GM19023 (cell line): Measurements from ENCODE around the gene GPC3.

Experiments
- ATAC-seq: cut with Tn5 transposase; IDR thresholded peaks from one replicate; pipeline ENCODE4 v1.9.1; 2021; ENCODE audit warnings: mild to moderate bottlenecking, moderate library complexity; ENCODE audit not compliant: unreplicated experiment

Gene GPC3

DNA sequence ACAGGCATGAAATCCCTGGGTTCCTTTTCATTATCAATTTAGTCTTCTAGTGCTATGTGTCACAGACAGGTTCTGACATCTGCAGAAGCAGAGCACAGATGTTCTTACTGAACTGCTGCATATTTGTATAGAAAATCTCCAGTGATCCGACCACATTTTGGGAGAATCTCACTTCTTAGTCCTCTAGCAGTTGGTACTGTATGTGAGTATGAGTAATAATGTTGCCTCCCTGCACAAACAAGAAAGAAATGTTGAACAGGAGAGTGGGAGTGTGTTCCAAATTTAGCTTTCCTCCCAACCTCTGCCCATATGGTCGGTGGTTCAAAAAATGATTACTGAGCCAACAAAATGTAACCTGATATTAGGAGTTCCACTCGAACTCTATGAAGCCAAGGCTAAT lies 404.8 kb downstream of the GPC3 start:
- ATAC-seq, result no peak

DNA sequence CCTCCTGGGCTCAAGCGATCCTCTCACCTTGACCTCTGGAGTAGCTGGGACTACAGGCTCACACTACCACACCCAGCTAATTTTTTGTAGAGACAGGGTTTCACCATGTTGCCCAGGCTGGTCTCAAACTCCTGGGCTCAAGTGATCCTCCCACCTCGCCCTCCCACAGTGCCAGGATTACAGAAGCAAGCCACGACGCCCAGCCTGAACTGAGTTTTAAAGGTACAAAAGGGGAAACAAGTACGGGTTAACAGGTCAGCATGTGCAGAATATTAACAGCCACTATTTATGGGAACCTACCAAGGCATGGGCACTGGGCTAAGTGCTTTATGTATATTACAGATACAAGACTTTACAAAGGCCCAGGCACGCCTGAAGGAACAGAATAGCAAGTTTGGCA lies 405.8 kb downstream of the GPC3 start:
- ATAC-seq, result no peak

DNA sequence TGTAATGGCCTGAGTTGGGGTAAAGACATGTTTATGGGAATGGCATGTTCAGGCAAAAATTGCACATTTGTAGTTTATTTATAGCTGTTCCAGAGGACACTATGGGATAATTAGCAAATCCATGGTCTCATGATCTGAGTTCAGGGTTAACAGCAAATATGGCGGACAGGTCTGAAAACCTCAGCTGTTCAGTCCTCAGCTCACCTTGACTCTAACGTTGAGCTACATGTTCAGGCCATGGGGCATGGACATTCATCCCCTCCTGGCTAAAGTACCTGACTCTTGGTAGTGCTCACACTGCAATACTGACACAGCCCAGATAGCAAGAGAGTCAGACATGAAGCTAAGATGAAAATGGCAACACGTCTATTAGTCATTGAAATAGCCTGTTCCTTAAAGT lies 408.5 kb downstream of the GPC3 start:
- no peak for ATAC-seq

DNA sequence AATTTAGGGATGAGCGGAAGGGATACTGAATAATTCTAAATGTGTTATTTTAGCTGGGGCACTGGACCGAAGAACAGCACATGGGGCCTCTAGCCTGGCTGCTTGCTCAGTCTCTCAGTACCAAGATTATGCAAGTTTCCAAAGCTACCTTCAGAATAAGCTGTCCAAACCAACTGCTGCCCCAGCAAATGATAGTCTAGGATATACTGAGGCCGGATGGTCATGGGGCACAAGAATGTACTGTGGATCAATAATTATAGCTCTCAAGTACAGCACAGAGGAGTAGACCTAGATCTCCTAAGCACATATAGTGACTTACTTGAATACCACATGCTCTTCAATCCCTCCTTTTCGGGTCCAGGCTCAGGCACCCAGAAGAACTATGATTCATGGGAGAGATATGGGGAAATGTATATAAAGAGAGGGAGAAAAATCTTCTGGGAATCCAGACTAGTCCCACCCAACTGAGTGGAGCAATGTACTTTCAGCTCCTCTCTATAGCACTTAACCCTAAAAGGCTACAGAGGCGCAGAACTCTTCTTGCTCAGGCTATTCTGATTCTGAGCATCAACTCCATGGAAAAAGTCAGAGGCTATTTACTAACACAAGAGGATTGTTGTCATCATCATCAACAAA lies 409.8 kb downstream of the GPC3 start:
- ATAC-seq, result no peak

DNA sequence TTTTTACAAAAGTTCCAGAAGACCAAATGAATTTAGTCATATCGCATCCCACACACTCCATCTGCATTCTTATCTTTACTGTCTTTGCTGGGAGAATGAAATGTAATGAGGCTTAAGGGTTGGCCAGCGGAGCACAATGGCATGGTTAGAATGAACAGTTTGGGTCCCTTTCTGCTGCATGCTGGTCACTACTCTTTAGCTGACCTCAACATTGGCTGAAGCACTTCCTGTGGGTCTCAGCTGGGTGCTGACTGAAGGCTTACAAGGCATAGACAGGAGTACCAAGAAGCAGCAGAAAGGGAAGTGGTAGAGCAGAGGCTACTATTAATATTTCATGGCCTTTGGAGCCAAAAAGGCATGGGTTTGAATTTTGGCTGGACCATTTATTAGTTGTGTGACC lies 410.7 kb downstream of the GPC3 start:
- ATAC-seq, result no peak

DNA sequence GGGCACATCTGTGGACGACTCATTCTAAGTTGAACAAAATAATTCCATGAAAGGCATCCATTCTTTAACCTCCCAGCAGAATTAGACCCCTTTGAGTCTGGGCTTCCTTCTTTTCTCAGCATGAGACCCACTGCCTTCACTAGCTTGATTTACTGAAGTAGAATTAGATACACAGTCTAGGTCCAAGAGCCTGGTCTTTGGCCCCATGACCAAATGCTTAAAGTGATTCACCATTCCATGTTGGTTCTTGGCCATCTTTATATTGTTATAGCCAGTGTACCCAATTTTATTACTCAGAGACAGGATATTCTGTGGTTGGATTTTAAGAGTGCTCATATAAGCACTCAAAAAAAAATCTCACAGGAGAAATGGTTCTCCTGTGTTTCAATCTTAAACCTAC lies 414.8 kb downstream of the GPC3 start:
- ATAC-seq, result no peak

DNA sequence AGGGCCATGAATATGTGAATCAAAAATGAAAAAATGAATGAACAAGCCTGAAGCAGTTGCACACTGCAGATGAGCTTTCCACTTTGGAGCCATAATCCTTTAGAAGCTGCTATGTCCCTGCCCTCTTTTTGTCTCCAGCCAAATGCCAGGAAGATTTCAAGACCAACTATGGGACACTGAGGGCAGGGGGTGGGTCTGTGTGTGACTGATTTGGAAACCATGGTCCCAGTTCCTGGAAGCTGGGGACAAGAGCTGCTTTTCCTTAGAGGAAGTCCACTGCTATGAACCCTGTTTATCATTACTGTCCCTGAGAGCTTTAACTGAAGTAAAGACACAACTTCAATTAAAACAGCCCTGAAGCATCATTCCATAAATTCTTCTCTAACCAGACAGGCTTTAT lies 416.2 kb downstream of the GPC3 start:
- no peak for ATAC-seq

DNA sequence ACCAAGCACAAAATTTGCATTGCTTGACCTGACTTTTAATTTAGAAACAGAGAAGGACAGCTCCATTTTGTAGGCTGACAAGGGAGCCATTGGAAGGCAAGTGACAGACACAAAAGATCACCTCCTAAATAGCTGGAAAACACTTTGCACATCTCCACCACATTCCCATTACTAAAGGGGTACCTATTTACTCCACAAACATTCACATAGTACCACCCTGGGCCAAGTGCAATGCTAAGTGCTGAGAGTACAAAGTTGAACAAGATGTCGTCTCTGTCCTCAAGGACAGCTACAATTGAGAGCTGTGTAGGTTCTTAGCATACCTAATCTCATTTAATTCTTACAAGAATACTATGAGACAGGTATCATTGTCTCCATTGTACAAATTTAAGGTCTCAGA lies 417.3 kb downstream of the GPC3 start:
- no peak for ATAC-seq

DNA sequence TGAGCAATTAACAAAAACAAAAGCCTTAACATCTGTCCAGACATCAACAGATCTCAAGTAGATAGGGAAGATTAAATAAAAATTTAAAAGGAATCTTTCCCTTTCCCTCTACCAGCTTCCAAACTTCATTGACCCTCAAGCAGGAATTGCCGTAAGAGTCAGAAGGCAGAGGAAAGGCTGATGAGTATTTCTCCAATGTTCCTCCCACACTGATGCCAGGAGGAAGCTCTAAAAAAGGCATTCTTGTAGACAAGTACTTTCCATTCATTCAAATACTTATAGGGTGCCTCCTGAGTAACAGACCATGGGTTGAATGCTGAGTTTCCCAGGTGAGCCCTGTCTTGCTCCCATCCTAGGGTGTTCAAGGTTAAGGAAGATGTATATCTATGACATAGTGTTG lies 418.5 kb downstream of the GPC3 start:
- ATAC-seq, result no peak

DNA sequence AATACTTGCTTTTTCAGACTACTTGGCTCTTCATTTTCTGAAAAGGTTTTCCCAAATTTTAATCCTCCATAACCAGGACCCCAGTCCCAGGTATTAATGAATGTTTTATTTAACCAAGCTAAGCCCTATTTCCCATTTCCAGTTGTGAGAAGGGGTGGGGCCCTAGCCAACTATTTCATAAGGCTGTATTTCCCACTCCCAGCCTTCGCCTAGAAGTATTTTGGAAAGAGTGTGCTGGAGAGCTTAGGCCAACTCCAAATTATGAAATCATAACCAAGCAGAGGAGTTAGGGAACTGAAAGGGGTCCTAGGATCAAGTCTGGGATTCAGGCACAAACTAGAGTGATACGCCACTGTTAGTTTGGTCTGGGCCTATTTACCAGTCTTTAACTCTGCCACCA lies 421.7 kb downstream of the GPC3 start:
- ATAC-seq, result no peak

DNA sequence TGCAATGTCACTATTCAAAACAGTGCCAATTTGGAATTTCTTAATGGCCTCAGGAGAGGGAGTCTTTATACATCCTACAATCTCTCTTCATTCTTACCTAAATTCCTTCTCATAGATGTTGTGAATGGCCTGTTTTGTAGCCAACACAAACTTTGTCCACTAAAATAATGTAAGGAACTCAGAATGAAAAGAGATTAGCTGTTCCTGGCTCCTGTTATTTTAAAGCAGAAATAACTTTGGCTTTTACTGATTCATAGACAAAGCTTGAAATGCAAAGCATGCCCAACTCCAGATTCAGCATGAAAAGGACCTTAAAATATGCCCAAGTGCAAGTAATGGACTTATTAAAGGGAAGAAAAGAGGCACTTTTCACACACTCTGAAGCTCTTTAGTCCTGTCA lies 424.1 kb downstream of the GPC3 start:
- ATAC-seq, result no peak

DNA sequence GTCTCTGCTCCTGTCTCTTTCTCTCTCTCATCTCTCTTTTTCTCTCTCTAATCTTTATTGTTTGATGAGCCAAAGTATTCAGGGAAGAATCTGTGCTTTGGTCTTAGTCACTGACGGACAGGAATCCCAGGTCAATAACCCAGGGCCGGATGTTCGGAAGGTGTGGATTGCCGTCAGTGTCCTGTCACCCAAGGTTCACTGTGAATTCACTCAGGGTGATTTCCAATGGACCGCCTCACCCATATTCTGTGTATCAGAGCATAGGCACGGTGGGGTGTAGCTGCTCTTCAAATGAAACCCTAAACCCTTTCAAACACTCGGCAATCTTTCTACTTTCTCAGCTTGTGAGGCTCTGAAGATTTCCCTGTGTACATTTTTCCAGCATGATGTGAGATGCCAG lies 425.5 kb downstream of the GPC3 start:
- no peak for ATAC-seq

DNA sequence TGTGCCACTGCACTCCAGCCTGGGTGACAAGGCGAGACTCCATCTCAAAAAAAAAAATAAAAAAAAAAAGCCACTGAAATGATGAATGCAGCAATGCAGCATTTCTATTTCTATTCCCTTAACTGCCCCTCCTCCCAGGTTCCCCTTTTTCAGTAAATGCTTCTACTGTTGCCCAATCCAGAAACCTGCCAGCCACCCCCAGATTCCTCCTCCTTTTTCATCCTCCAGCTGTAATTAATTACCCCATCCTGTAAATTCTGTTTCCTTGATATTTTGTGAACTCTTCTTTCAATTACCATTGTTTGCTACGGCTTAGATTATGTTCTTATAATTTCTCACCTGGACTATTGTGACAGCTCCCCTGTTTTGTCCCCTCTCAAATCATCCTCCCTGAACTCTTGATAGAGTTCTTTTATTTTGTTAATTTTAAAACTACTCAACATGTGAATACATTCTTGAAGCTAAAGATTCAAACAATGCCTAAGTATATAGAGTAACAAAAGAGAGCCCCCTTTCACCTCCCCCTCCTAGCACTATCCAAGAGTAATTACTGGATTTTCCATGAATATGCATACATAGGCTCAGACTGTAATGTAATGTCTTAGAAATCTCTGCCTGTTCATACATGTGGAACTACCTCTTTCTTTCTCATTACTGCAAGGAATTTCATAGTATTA lies 429.5 kb downstream of the GPC3 start:
- no peak for ATAC-seq

DNA sequence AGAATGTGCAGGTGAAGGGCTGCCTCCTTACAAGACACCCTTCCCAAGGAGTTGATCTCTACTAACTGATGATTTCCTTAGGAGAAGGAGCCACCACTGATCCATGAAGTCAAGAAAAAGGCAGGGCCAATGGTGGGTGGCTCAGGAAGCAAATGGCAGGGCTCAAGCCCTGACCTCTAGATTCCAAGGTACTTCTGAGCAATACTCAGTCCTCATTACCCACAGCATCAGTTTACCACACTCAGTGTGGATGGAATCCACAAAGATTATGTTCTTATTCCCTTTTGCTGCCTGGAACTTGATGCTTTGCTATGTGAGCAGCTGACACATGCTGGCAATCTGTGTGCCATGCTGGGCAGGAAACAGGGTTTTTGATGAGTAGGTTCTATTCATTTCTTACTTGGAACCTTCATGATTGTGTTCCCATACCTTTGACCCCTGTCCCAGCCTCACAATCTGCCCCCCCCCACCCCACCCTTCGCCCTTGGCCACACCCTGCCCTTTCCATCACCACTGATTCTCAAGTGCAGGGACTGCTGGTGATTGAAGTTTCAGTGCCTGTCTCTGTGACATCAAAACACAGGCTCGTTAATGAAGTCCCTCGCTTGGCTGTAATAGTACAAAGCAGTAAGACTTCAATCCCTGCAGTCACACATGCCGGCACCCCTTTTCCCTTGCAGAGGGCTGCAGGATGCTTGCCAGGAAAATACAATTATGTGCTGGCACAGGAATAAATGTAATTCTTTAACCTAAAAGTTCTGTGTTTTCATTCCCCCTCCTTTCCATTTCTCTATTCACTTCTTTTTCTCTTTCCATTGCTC lies 434.5 kb downstream of the GPC3 start:
- ATAC-seq, result no peak

DNA sequence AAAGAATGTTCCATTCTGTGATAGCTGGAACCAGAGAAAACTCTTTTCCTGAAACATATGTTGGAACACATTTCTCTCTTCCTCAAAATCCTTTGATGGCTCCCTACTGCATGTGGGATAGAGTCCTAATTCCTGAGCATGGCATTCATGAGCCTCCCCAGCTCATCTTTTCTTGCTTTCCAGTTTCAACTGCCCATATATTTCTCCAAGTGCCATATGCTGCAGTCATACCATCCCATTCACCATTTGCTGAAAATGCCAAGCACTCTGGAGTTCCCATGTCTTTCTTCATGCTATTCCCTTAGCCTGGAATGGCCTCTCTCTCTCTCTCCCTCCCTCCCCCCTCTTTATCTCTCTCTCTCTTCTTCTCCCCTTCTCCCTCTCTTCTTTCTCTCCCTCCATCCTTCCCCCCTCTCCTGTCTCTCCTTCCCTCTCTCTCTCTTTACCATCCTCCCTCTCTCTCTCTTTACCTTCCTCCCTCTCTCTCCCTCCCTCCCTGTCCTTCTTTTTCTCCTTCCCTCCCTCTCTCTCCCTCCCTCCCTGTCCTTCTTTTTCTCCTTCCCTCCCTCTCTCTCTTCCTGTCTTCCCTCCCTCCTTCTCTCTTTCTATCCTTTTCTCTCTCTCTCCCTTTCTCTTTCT lies 436.0 kb downstream of the GPC3 start:
- ATAC-seq, result no peak

DNA sequence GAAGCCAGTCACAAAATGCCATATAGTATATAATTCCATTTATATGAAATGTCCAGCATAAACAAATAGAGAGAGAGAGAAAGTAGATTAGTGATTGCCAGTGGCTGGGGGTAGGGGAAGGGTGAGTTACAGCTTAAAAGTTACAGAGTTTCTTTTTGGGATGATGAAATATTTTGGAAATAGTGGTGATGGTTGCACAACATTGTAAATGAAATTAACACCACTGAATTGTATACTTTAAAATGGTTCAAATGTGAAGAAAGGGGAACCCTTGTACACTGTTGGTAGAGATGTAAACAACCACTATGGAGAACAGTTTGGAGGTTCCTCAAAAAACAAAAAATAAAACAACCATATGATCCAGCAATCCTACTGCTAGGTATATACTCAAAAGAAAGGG lies 439.0 kb downstream of the GPC3 start:
- no peak for ATAC-seq

DNA sequence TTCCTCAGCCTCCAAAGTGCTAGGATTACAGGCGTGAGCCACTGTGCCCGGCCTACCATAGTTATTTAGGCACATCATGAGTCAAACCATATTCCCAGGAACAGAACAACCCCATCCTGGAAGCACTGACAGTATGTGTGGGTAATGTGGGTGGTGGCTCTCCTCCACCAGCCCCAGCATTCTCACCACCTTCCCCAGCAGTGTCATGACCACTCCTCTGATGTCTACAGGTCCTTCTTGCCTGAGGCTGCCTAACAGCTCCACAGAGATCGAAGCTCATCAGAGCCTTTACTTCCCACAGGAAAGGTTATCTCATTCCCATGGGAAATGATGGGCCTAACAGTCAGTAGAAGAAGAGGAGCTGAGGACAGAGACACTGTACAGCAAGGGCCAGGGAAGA lies 440.6 kb downstream of the GPC3 start:
- ATAC-seq, result no peak

DNA sequence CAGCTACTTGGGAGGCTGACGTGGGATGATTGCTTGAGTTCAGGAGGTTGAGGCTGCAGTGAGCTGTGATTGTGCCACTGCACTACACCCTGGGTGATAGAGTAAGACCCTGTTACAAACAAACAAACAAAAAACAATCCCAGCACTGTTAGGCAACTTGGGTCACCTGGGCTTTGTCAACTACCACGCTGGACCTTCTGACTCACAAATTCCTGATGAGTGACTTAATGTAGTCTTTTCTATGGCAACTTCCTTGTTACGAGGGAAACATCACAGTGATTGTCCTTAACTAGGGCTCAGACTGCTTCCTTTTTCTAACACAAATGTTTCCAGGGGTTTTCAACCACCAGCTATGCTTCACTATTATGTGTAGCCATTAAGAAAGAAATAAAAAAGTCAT lies 441.3 kb downstream of the GPC3 start:
- ATAC-seq, result no peak

DNA sequence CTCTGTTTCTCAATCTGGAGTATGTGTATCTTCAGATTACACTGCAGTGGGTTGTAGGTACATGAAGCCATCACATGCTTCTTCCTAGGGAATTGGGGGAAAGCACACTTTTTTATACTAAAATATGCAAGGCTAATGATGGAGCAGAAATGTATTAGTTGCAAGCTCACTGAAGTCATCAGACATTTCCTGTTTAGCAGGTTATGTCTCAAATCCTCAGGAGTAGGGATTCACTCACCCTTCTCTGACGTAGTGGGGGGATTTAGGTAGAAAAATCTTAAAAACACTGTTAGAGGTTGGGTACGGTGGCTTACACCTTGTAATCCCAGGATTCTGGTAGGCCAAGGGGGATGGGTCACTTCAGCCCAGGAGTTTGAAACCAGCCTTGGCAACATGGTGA lies 441.7 kb downstream of the GPC3 start:
- ATAC-seq, result no peak

DNA sequence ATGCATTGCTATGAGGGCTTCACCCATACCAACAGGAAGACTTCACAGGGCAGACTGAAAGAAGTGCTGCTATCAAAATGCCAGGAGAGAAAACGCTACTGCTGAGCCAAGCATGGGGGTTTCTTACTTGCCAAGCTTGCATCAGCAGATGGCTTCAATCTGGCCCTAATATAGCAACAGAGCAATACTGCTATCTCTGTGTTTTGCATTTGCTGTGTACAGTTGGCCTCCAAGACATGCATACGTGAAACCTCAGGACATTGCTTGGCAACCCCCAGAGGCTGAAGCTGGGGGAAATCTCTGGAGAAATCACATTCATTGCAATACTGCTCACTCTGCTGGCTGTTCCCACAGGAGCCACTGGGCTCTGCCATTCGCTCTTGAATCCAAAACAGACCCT lies 442.9 kb downstream of the GPC3 start:
- ATAC-seq, result no peak

DNA sequence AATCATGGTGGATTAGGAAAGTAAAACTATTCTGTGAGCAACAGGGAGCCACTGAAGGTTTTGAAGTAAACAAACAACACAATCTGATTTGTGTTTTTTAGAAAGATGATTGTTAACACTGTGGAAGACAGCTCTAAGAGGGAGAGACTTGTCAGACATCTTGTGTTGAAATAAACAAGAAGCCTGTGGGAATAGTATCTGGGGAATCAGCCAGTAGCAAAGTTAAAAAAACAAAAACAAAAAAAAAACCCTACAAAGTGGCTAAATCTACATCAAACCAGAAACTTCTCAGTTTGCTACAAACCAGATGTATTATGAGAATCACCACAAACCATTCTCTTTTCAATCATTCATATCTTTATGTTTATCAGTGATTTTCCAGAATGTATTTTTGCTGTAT lies 444.4 kb downstream of the GPC3 start:
- no peak for ATAC-seq

DNA sequence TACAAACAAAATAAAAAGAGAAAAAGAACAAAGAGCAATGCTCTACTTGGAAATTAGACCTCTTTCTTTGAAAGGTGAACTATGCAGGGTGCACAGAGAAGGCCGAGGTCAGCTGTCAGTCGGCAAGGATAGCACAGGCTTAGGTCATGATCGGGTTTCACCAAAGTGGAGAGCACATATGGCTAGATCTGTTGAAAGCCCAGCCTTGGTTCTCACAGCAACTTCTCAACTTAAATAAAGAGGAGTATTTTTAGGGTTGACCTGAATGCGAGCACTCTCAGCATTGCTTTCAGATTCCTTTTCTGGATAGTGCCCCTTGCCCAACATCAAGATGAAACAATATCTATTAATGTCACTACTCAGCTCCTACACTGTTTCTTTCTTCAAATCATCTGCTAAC lies 447.2 kb downstream of the GPC3 start:
- no peak for ATAC-seq
